HepG2 (cell line): ENCODE results near the gene PRRC1. TPM values are rescaled to one million over a fixed set of nuclear protein-coding genes. Genes with fewer than 3 reads are reported as not detected.
A peak's percentile ranks its signal among the peaks of the same experiment; 100 is the strongest.

Source experiments
- ATAC-seq: fragments of 200-7000 bp; cut with Tn5 transposase; 3 replicates; pipeline ENCODE4 v1.9.1; 2020; ENCODE audit warnings: mild to moderate bottlenecking, moderate library complexity
- BruUV-seq: library from RNA; stranded (reverse); fragments of 400-500 nt; replicated peaks from 2 replicates; lab custom pipeline; 2021; lab: Mats Ljungman, UMichigan
- CTCF ChIA-PET: fragments of 300-600 bp; formaldehyde crosslinking; extraction: SDS; loops from one replicate; lab custom pipeline; 2021; ENCODE audit warnings: low total read pairs, inconsistent platforms, low intra/inter-chr PET ratio; lab: Yijun Ruan, JAX
- POLR2A ChIA-PET: fragments of 350-600 bp; sonication (Branson Sonifier 250); formaldehyde crosslinking; loops from one replicate; lab custom pipeline; 2020; ENCODE audit warnings: antibody characterized with exemption, inconsistent platforms; lab: Yijun Ruan, JAX
- DNase-seq: peaks from one replicate; pipeline ENCODE4 v3.0.0-alpha.2; 2015; ENCODE audit warnings: low spot score
- FAIRE-seq: peaks from 3 replicates; lab custom pipeline; 2011; peaks lifted over from hg19 to GRCh38; lab: Jason Lieb, UNC
- H2AFZ ChIP-seq: one replicate; pipeline ENCODE4 v1.6.1; 2011; ENCODE audit warnings: low read length, inconsistent platforms
- H3K27ac ChIP-seq: fragments of 300-600 bp; 3 replicates; pipeline ENCODE4 v1.8.0; 2011; ENCODE audit warnings: mixed run types, mild to moderate bottlenecking, mixed read lengths, low read length, inconsistent platforms; ENCODE audit not compliant: insufficient read depth; ENCODE audit errors: extremely low read length
- H3K27me3 ChIP-seq, 2 experiments: fragments of 200-600 bp in 1 of 2; 2 replicates in 1 of 2; 3 replicates in 1 of 2; pipeline versions ENCODE4 v1.6.0 to v1.8.0; 2011; ENCODE audit warnings: low read length in 2 of 2, mild to moderate bottlenecking in 2 of 2, moderate library complexity in 2 of 2, inconsistent platforms in 1 of 2; ENCODE audit not compliant: insufficient read depth in 2 of 2, control insufficient read depth in 1 of 2
- H3K36me3 ChIP-seq, 2 experiments: fragments of 200-600 bp in 1 of 2; replicated peaks in 1 of 2; 2 replicates in 1 of 2; 3 replicates in 1 of 2; pipeline versions ENCODE4 v1.5.1 to v1.8.0; 2011; ENCODE audit warnings: low read length in 2 of 2, inconsistent platforms in 1 of 2; ENCODE audit not compliant: insufficient read depth in 2 of 2, control insufficient read depth in 1 of 2
- H3K4me1 ChIP-seq: 2 replicates; pipeline ENCODE4 v1.5.1; 2012; ENCODE audit warnings: low read length, inconsistent platforms; ENCODE audit not compliant: insufficient read depth
- H3K4me2 ChIP-seq: 2 replicates; pipeline ENCODE4 v1.6.0; 2011; ENCODE audit warnings: low read depth, low read length, inconsistent platforms
- H3K4me3 ChIP-seq, 3 experiments: fragments of 200-600 bp in 1 of 3; sonication (generic), shearing (Covaris generic) in 1 of 3; replicated peaks in 1 of 3; 2 replicates each; pipeline ENCODE4 v1.5.1; 2011 to 2016; ENCODE audit warnings: low read length in 3 of 3, inconsistent platforms in 2 of 3, low read depth in 2 of 3, mild to moderate bottlenecking in 2 of 3, control low read depth in 1 of 3, mixed read lengths in 1 of 3; ENCODE audit not compliant: insufficient read depth in 1 of 3
- H3K79me2 ChIP-seq: one replicate; pipeline ENCODE4 v1.6.1; 2011; ENCODE audit warnings: low read length, inconsistent platforms; ENCODE audit not compliant: insufficient read depth
- H3K9ac ChIP-seq: 2 replicates; pipeline ENCODE4 v1.6.0; 2011; ENCODE audit warnings: mild to moderate bottlenecking, low read depth, low read length, inconsistent platforms; ENCODE audit not compliant: insufficient read depth
- H3K9me3 ChIP-seq: 2 replicates; pipeline ENCODE4 v1.5.1; 2012; ENCODE audit warnings: mild to moderate bottlenecking, low read length
- H4K20me1 ChIP-seq: 2 replicates; pipeline ENCODE4 v1.6.0; 2011; ENCODE audit warnings: inconsistent platforms, mild to moderate bottlenecking, low read length, moderate library complexity; ENCODE audit not compliant: insufficient read depth
- STAG1 ChIP-seq: sonication (generic); formaldehyde crosslinking; IDR thresholded peaks from 2 replicates; pipeline ENCODE4 v1.4.0; 2020; ENCODE audit warnings: missing genetic modification reagents
- WGBS: methylation state at CpG from one replicate; pipeline ENCODE4 v1.1.6; 2017; ENCODE audit warnings: low lambda C conversion rate; 5-methylcytosine and 5-hydroxymethylcytosine counted together
- in situ Hi-C: cut with HindIII; loops from 2 replicates; pipeline ENCODE4 v1.10.0; 2017; ENCODE audit warnings: low pct_unique_long_range_greater_than_20kb; ENCODE audit not compliant: extremely low pct_ligation_motif_present
- intact Hi-C: fragments of 100-400 bp; cut with micrococcal nuclease; formaldehyde crosslinking; loops from one replicate; pipeline ENCODE4 v1.10.0; 2022; ENCODE audit not compliant: unreplicated experiment
- polyA plus RNA-seq, 8 experiments: library from polyadenylated mRNA; depleted of rRNA in 3 of 8; stranded (reverse) in 7 of 8; unstranded in 1 of 8; fragments of >200 nt; fragmentation: Illumina TruSeq in 4 of 8; extraction: Trizol in 4 of 8; gene quantifications; 2 replicates each; pipeline versions ENCODE4 v1.2.1 to v1.2.3, GENCODE V29; 2011 to 2016; ENCODE audit warnings: low read depth in 4 of 8, missing spikeins in 1 of 8, mixed read lengths in 1 of 8; ENCODE audit not compliant: insufficient read depth in 1 of 8
- total RNA-seq, 5 experiments: library from RNA; depleted of rRNA; stranded (reverse); fragments of >200 nt; fragmentation: Illumina TruSeq; extraction: Trizol; gene quantifications; 2 replicates each; pipeline ENCODE4 v1.2.3, GENCODE V29; 2016; ENCODE audit warnings: low read depth in 1 of 5
- TF ChIP-seq, protein P1 (sequence below): sonication (generic); formaldehyde crosslinking; IDR thresholded peaks from 2 replicates; pipeline ENCODE4 v1.4.0; 2020; ENCODE audit warnings: missing genetic modification reagents
- TF ChIP-seq, protein P2 (sequence below): sonication (generic); formaldehyde crosslinking; IDR thresholded peaks from 2 replicates; pipeline ENCODE4 v1.9.0; 2021; ENCODE audit warnings: missing genetic modification reagents, mild to moderate bottlenecking, borderline replicate concordance
- TF ChIP-seq, protein P3 (sequence below): sonication (generic); formaldehyde crosslinking; IDR thresholded peaks from 2 replicates; pipeline ENCODE4 v1.5.0; 2020; ENCODE audit warnings: mild to moderate bottlenecking, missing genetic modification reagents, moderate library complexity

Gene PRRC1
- total and polyA plus RNA-seq, 2 of the 13 experiments (the other 11 are each of a cell fraction or from before 2014, with no cell fraction given), result 48.5 to 51.9 TPM

DNA sequence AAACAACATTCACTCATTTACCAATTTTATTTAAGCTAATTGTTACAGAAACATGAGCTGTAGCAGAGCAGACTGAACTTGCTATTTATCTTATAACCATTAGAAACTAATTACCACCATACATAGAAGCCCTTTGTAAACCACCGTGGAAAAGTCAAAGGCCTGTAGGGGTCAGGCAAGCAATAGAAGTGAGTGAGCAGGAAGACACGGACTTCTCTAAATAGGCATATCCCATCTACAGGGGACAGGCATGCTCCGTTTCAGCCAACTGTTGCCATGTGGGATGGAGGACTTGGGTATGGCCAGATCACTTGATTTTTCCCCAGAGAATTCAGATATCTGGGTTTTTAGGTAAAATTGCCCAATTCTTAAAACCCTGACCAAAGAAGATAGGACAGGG, 44.8 kb downstream of the PRRC1 start:
- peak; percentile 42; the same call in 1 of the 2 replicates for TF ChIP-seq STAG1
- TF ChIP-seq, protein P1, sequence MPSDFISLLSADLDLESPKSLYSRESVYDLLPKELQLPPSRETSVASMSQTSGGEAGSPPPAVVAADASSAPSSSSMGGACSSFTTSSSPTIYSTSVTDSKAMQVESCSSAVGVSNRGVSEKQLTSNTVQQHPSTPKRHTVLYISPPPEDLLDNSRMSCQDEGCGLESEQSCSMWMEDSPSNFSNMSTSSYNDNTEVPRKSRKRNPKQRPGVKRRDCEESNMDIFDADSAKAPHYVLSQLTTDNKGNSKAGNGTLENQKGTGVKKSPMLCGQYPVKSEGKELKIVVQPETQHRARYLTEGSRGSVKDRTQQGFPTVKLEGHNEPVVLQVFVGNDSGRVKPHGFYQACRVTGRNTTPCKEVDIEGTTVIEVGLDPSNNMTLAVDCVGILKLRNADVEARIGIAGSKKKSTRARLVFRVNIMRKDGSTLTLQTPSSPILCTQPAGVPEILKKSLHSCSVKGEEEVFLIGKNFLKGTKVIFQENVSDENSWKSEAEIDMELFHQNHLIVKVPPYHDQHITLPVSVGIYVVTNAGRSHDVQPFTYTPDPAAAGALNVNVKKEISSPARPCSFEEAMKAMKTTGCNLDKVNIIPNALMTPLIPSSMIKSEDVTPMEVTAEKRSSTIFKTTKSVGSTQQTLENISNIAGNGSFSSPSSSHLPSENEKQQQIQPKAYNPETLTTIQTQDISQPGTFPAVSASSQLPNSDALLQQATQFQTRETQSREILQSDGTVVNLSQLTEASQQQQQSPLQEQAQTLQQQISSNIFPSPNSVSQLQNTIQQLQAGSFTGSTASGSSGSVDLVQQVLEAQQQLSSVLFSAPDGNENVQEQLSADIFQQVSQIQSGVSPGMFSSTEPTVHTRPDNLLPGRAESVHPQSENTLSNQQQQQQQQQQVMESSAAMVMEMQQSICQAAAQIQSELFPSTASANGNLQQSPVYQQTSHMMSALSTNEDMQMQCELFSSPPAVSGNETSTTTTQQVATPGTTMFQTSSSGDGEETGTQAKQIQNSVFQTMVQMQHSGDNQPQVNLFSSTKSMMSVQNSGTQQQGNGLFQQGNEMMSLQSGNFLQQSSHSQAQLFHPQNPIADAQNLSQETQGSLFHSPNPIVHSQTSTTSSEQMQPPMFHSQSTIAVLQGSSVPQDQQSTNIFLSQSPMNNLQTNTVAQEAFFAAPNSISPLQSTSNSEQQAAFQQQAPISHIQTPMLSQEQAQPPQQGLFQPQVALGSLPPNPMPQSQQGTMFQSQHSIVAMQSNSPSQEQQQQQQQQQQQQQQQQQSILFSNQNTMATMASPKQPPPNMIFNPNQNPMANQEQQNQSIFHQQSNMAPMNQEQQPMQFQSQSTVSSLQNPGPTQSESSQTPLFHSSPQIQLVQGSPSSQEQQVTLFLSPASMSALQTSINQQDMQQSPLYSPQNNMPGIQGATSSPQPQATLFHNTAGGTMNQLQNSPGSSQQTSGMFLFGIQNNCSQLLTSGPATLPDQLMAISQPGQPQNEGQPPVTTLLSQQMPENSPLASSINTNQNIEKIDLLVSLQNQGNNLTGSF (CRISPR knock-in tag), result no peak
- TF ChIP-seq, protein P2, sequence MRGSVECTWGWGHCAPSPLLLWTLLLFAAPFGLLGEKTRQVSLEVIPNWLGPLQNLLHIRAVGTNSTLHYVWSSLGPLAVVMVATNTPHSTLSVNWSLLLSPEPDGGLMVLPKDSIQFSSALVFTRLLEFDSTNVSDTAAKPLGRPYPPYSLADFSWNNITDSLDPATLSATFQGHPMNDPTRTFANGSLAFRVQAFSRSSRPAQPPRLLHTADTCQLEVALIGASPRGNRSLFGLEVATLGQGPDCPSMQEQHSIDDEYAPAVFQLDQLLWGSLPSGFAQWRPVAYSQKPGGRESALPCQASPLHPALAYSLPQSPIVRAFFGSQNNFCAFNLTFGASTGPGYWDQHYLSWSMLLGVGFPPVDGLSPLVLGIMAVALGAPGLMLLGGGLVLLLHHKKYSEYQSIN (CRISPR knock-in tag), result no peak
- TF ChIP-seq, protein P3, sequence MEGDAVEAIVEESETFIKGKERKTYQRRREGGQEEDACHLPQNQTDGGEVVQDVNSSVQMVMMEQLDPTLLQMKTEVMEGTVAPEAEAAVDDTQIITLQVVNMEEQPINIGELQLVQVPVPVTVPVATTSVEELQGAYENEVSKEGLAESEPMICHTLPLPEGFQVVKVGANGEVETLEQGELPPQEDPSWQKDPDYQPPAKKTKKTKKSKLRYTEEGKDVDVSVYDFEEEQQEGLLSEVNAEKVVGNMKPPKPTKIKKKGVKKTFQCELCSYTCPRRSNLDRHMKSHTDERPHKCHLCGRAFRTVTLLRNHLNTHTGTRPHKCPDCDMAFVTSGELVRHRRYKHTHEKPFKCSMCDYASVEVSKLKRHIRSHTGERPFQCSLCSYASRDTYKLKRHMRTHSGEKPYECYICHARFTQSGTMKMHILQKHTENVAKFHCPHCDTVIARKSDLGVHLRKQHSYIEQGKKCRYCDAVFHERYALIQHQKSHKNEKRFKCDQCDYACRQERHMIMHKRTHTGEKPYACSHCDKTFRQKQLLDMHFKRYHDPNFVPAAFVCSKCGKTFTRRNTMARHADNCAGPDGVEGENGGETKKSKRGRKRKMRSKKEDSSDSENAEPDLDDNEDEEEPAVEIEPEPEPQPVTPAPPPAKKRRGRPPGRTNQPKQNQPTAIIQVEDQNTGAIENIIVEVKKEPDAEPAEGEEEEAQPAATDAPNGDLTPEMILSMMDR (CRISPR knock-in tag), result peak; percentile 48
- TF ChIP-seq, all 625 proteins: peak for 2

More for the DNA sequence above, 44.8 kb downstream of the PRRC1 start:
- no peak overlapping the region for H2AFZ ChIP-seq
- no peaks in the 10 kb centered on the region for H3K36me3 ChIP-seq
- FAIRE-seq, result peak; percentile 46
- no peak overlapping the region for H3K9ac ChIP-seq
- no peak overlapping the region for H3K27ac ChIP-seq
- CTCF ChIA-PET, result no interaction called here
- POLR2A ChIA-PET, result no interaction called here
- H3K9me3 ChIP-seq, result no peaks in the 10 kb centered on the region
- ATAC-seq, result peak; percentile 87
- no peaks in the 10 kb centered on the region for H4K20me1 ChIP-seq
- no peaks in the 10 kb centered on the region for H3K79me2 ChIP-seq
- H3K4me3 ChIP-seq, result no peak overlapping the region
- H3K4me1 ChIP-seq, result no peaks in the 10 kb centered on the region
- peak; percentile 16 for DNase-seq
- no TSS peak for BruUV-seq
- in situ Hi-C loops, result loop anchor here (5.0 to 25.0 kb wide), 2 partner anchors 640 to 1525 kb away; partner anchors contain the start of gene ISOC1
- H3K27me3 ChIP-seq, result peaks cover 0 to 3% of the 10 kb centered on the region in 2 experiments; a peak in 2 of 5 replicates
- H3K4me2 ChIP-seq, result no peak overlapping the region
- intact Hi-C loops, result loop anchor here (10.0 kb wide), 1 partner anchor 1113 kb away; no protein-coding TSS in a partner anchor
- WGBS, result 4% methylated on average over 3 of the region's 3 CpGs
